22Rv1 (cell line): ENCODE measurements around the gene SUPT3H.

Experiments
- ZFX ChIP-seq: fragments of 450-650 bp; IDR thresholded peaks from 2 replicates; pipeline ENCODE4 v1.6.1; 2017; ENCODE audit warnings: antibody characterized with exemption, borderline replicate concordance
- TF ChIP-seq, protein P1 (sequence below): fragments of 450-650 bp; IDR thresholded peaks from 2 replicates; pipeline ENCODE4 v1.5.1; 2017; ENCODE audit warnings: mild to moderate bottlenecking

DNA sequence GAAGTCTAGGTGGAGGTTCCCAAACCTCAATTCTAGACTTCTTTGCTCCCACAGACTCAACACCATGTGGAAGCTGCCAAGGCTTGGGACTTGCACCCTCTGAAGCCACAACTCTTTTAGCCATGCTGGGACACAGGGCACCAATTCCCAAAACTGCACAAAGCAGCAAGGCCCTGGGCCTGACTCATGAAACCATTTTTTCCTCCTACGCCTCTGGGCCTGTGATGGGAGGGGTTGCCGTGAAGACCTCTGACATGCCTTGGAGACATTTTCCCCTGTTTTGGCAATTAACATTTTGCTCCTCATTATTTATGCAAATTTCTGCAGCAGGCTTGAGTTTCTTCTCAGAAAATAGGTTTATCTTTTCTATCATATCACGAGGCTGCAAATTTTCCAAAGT, 405.0 kb downstream of the SUPT3H start:
- TF ChIP-seq, protein P1, sequence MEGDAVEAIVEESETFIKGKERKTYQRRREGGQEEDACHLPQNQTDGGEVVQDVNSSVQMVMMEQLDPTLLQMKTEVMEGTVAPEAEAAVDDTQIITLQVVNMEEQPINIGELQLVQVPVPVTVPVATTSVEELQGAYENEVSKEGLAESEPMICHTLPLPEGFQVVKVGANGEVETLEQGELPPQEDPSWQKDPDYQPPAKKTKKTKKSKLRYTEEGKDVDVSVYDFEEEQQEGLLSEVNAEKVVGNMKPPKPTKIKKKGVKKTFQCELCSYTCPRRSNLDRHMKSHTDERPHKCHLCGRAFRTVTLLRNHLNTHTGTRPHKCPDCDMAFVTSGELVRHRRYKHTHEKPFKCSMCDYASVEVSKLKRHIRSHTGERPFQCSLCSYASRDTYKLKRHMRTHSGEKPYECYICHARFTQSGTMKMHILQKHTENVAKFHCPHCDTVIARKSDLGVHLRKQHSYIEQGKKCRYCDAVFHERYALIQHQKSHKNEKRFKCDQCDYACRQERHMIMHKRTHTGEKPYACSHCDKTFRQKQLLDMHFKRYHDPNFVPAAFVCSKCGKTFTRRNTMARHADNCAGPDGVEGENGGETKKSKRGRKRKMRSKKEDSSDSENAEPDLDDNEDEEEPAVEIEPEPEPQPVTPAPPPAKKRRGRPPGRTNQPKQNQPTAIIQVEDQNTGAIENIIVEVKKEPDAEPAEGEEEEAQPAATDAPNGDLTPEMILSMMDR, result no peak
- TF ChIP-seq ZFX, result no peak
